ENCODE data around the gene ZNF17.

The ZNF17 gene

DNA sequence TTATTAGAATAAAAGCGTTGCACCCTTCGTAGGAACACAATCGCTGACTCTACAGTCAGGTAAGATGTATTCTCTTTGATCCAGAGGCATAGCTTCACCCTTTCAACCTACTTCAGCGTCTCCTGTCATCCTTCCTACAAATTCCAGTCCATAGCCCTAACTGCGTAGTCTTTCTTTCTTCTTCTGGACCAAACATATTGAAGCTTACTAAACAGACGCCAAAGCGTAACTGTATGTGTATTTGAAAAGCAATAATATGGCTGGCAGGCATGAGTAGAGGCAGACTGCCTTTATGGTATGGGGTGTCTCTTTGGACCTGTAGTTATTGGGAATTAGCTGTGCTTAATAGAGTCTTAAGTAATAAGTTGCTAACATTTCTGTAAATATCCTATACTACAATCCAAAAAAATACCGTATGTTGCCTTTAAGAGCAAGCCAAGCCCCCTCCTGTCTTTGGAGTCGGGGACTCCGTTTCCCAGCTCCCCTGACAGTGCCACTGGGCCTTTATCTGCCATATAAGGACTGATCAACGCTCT is 21.7 kb upstream of the ZNF17 start:
- no peak for TF ChIP-seq POLR2A (IDR thresholded peaks at IDR 0.05; ENCODE audit: extremely low read depth, insufficient read length)
- TF ChIP-seq, protein P1, sequence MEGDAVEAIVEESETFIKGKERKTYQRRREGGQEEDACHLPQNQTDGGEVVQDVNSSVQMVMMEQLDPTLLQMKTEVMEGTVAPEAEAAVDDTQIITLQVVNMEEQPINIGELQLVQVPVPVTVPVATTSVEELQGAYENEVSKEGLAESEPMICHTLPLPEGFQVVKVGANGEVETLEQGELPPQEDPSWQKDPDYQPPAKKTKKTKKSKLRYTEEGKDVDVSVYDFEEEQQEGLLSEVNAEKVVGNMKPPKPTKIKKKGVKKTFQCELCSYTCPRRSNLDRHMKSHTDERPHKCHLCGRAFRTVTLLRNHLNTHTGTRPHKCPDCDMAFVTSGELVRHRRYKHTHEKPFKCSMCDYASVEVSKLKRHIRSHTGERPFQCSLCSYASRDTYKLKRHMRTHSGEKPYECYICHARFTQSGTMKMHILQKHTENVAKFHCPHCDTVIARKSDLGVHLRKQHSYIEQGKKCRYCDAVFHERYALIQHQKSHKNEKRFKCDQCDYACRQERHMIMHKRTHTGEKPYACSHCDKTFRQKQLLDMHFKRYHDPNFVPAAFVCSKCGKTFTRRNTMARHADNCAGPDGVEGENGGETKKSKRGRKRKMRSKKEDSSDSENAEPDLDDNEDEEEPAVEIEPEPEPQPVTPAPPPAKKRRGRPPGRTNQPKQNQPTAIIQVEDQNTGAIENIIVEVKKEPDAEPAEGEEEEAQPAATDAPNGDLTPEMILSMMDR (IDR thresholded peaks at IDR 0.05; ENCODE audit: low read depth, low read length), result no peak
- TF ChIP-seq, protein P2, sequence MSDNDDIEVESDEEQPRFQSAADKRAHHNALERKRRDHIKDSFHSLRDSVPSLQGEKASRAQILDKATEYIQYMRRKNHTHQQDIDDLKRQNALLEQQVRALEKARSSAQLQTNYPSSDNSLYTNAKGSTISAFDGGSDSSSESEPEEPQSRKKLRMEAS (IDR thresholded peaks at IDR 0.05; ENCODE audit: low read depth, low read length), result no peak
- no peak for TF ChIP-seq MYC (IDR thresholded peaks at IDR 0.05; ENCODE audit: low read depth, low read length)
- peak overlapping the region; percentile 49 for H3K4me3 ChIP-seq (ENCODE audit: low read depth, low read length)
- no peak for DNase-seq (ENCODE audit: low read depth)

DNA sequence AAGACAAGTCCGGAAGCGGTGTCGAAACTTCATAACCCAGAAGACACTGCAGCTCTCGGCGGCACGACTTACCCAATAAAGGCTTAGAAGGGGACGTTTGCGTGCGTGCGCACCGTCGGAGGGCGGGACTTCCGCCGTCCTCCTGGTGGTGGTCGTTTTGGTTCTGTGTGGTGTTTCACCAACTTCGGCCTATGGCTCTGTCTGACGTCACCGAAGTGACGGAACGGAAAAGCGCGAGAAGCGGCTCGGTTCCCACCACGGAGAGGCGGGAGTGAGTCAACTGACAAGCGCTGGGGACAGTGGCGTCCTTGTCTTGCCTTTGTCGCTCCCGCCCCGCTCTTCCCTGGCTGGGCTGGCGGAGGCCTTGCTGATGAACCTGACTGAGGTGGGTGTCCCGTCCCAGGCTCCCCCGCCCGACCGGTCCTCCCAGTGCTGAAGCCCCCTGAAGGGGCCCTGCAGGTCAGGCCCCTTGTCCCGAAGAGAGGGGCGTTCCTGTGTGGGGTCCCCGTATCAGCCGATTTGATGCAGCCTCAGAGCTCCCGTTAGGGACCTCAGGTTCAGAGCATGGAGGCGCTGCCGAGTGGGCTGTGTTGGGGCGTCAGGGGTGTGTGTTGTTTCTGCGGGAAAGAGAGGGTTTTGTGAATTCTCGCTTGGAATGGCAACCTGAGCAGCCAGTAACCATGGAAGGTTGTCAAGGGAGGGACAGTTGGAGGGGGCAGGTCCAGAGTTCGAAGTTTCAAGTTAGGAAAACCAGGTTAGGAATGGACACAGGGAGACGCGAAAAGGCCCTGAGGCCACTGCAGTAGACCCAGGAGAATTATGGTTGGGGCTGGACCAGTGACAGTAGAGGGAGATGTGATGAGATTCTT is 21.0 kb upstream of the ZNF17 start, which contains the start of gene ZNF548:
ZNF548 (plus strand) TSS at position 125 of the 869 bp plus-strand sequence; CDS start at position 371, 246 bp downstream.
- TF ChIP-seq MYC (IDR thresholded peaks at IDR 0.05; ENCODE audit: low read depth, low read length) (no peak), POLR2A (IDR thresholded peaks at IDR 0.05; ENCODE audit: extremely low read depth, insufficient read length) (peak; percentile 37)
- TF ChIP-seq, protein P2 (IDR thresholded peaks at IDR 0.05; ENCODE audit: low read depth, low read length), result peak; percentile 49; the same call in 1 of the 2 replicates
- H3K4me3 ChIP-seq (ENCODE audit: low read depth, low read length), result peak within 1 kb of the TSS; percentile 82
- peak; percentile 97 for DNase-seq (ENCODE audit: low read depth)

DNA sequence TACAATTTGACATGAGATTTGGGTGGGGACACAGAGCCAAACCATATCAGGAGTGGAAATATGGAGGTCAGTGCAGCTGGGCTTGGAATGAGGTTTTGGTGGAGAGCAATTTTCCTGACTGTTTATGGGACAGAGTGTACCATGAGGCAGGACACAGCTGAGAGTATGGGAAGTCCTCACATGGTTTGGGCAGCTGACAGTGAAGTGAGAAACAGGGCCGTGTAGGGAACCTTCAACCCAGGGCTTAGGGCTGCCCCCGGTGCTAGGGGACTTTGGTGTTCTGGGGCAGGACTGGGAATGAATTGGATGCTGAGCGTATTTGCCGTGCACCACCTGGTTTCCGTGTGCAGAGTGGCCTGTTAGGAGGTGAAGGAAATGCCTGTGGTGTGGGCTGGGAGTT is 15.3 kb upstream of the ZNF17 start:
- TF ChIP-seq, protein P1 (IDR thresholded peaks at IDR 0.05; ENCODE audit: low read depth, low read length), result no peak
- TF ChIP-seq MYC (IDR thresholded peaks at IDR 0.05; ENCODE audit: low read depth, low read length), result no peak
- TF ChIP-seq POLR2A (IDR thresholded peaks at IDR 0.05; ENCODE audit: extremely low read depth, insufficient read length), result no peak
- DNase-seq (ENCODE audit: low read depth), result no peak
- H3K4me3 ChIP-seq (ENCODE audit: low read depth, low read length), result no peak overlapping the region

DNA sequence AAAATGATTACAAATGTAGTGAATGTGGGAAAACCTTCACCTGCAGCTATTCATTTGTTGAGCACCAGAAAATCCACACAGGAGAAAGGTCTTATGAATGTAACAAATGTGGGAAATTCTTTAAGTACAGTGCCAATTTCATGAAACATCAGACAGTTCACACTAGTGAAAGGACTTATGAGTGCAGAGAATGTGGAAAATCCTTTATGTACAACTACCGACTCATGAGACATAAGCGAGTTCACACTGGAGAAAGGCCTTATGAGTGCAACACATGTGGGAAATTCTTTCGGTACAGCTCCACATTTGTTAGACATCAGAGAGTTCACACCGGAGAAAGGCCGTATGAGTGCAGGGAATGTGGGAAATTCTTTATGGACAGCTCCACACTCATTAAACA is 12.1 kb upstream of the ZNF17 start:
- no peak overlapping the region for H3K4me3 ChIP-seq (ENCODE audit: low read depth, low read length)
- no peak for TF ChIP-seq POLR2A (IDR thresholded peaks at IDR 0.05; ENCODE audit: extremely low read depth, insufficient read length)
- no peak for DNase-seq (ENCODE audit: low read depth)

DNA sequence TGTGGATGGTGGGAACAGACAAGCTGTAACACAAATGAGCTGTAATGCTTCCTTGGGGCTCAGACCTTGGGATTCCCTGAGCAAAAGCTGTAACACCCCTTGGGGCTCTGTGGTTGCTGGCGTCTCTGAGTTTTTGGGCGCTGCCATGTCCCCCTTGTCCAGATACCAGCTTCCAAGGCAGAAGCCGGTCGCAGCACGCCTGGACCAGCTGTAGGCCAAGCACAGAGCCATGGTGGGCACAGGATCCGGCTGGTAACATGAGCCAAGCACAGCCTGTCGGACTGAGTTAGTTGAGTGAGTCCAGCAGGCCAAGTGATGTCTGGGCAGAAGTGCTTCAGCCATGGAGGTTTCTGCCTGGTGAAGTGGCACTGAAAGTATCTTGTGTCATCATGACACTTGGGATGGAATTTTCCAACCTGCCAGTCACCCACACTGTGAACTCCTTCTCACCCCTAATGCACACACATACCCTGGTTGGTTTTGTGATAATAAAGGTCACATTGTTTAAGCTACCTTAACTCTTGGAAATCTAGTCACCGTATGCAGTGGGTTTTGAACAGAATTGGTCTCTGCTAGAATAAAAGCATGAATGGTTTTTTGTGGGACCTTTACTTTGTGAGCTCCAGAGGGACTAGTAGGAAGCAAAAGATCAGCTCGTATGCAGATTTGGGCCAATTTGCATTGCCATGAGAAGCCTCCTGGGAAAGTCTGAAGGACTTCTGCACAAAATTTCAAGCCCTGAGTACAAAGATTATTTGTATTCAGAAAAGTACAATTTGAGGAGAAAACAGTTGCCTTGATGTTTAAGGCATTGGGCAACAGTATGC is 7.0 kb upstream of the ZNF17 start:
- no peak for DNase-seq (ENCODE audit: low read depth)
- no peak overlapping the region for H3K4me3 ChIP-seq (ENCODE audit: low read depth, low read length)
- TF ChIP-seq, protein P1 (IDR thresholded peaks at IDR 0.05; ENCODE audit: low read depth, low read length), result no peak
- TF ChIP-seq, protein P2 (IDR thresholded peaks at IDR 0.05; ENCODE audit: low read depth, low read length), result no peak
- TF ChIP-seq MYC (IDR thresholded peaks at IDR 0.05; ENCODE audit: low read depth, low read length), result no peak
- TF ChIP-seq POLR2A (IDR thresholded peaks at IDR 0.05; ENCODE audit: extremely low read depth, insufficient read length), result no peak

DNA sequence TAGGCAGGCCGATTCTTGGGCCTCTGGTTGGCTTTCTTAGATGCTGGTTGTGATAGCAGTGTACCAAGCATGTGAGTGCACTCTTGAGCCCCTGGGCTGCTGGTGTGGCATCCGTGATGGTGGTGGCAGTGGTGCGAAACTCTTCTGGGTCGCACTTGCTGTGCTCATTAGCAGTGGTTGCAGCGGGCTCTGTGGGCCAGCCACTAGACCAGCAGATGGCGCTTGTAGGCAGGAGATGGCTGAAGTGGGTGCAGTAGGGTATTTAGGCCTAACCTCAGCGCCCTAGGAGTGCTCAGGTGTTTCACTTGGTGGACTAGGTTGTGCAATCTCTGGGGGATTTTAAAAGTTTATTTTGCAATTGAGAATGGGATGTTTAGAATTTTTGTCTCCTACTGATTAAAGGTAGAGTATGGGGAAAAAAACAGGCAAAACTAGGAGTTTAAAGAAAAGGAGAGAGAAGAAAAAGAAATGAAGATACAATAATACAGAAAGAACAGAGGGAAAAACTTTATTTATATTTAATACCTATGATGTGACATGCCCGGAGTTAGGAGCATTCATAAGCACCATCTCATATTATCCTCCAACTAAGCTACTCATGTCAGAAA is 4.3 kb upstream of the ZNF17 start:
- DNase-seq (ENCODE audit: low read depth), result peak; percentile 64
- no peak overlapping the region for H3K4me3 ChIP-seq (ENCODE audit: low read depth, low read length)
- TF ChIP-seq MYC (IDR thresholded peaks at IDR 0.05; ENCODE audit: low read depth, low read length) (no peak), POLR2A (IDR thresholded peaks at IDR 0.05; ENCODE audit: extremely low read depth, insufficient read length) (no peak)
- TF ChIP-seq, protein P2 (IDR thresholded peaks at IDR 0.05; ENCODE audit: low read depth, low read length), result no peak
- TF ChIP-seq, protein P1 (IDR thresholded peaks at IDR 0.05; ENCODE audit: low read depth, low read length), result peak; percentile 67
